Vagina (tissue), 2 donors: ENCODE measurements around the gene MACF1. TPM values are rescaled to one million over a fixed set of nuclear protein-coding genes. Genes with fewer than 3 reads are reported as not detected.

Experiments
- DNase-seq, 2 donors: peaks; one replicate each; pipeline ENCODE4 v3.0.0-alpha.2; 2017; ENCODE audit errors: extremely low spot score in 2 of 2
- H3K27ac ChIP-seq: fragments of 200-600 bp; sonication (generic); one replicate; pipeline ENCODE4 v1.5.1; 2019
- H3K27me3 ChIP-seq: fragments of 200-600 bp; sonication (generic); one replicate; pipeline ENCODE4 v1.5.1; 2019
- H3K36me3 ChIP-seq, 2 donors: fragments of 200-600 bp; sonication (generic); one replicate each; pipeline ENCODE4 v1.5.1; 2017 to 2019
- H3K4me1 ChIP-seq: fragments of 200-600 bp; sonication (generic); one replicate; pipeline ENCODE4 v1.5.1; 2019
- H3K4me3 ChIP-seq, 2 donors: fragments of 200-600 bp; sonication (generic); 1 replicate in 1 of 2; 2 replicates in 1 of 2; pipeline ENCODE4 v1.5.1; 2016 to 2019
- H3K9me3 ChIP-seq: fragments of 200-600 bp; sonication (generic); one replicate; pipeline ENCODE4 v1.5.1; 2019
- POLR2A ChIP-seq, 2 donors: fragments of 450-650 bp; IDR thresholded peaks; one replicate each; pipeline ENCODE4 v1.6.1; 2017; ENCODE audit warnings: antibody characterized with exemption in 2 of 2, mild to moderate bottlenecking in 2 of 2, moderate library complexity in 2 of 2
- POLR2AphosphoS5 ChIP-seq, 2 donors: sonication (generic); formaldehyde crosslinking; IDR thresholded peaks; one replicate each; pipeline ENCODE4 v1.9.0; 2017; ENCODE audit warnings: antibody characterized with exemption in 2 of 2, mild to moderate bottlenecking in 2 of 2, low read depth in 1 of 2; ENCODE audit not compliant: insufficient read depth in 1 of 2
- intact Hi-C: fragments of 100-400 bp; cut with DNase I; formaldehyde crosslinking; loops from one replicate; pipeline ENCODE4 v1.15.1; 2023
- total RNA-seq: library from RNA; depleted of rRNA; stranded (reverse); fragments of >200 nt; gene quantifications from one replicate; pipeline ENCODE4 v1.2.3, GENCODE V29; 2016
- TF ChIP-seq, protein P1 (sequence below), 3 experiments: fragments of 450-650 bp in 2 of 3; fragments of 200-600 bp in 1 of 3; sonication (generic) in 1 of 3; IDR thresholded peaks; one replicate each; pipeline ENCODE4 v1.5.1; 2017 to 2019; ENCODE audit warnings: antibody characterized with exemption in 3 of 3, mild to moderate bottlenecking in 2 of 3, moderate library complexity in 2 of 3

MACF1 gene
- total RNA-seq, 1 donor from 2014 or later = 291 TPM

- Histone ChIP-seq H3K4me1 (no peaks in the 10 kb centered on the region), H3K9me3 (no peaks in the 10 kb centered on the region), H3K27me3 (no peaks in the 10 kb centered on the region), H3K4me3 (no peak overlapping the region), H3K36me3 (peaks cover 4 to 84% of the 10 kb centered on the region in 2 donors), H3K27ac (no peak overlapping the region)
- TF ChIP-seq POLR2A (IDR thresholded peaks at IDR 0.05) (no peak), POLR2AphosphoS5 (IDR thresholded peaks at IDR 0.05; ENCODE audit: insufficient read depth in 1 of 2, low read depth in 1 of 2) (no peak)
- TF ChIP-seq, protein P1, sequence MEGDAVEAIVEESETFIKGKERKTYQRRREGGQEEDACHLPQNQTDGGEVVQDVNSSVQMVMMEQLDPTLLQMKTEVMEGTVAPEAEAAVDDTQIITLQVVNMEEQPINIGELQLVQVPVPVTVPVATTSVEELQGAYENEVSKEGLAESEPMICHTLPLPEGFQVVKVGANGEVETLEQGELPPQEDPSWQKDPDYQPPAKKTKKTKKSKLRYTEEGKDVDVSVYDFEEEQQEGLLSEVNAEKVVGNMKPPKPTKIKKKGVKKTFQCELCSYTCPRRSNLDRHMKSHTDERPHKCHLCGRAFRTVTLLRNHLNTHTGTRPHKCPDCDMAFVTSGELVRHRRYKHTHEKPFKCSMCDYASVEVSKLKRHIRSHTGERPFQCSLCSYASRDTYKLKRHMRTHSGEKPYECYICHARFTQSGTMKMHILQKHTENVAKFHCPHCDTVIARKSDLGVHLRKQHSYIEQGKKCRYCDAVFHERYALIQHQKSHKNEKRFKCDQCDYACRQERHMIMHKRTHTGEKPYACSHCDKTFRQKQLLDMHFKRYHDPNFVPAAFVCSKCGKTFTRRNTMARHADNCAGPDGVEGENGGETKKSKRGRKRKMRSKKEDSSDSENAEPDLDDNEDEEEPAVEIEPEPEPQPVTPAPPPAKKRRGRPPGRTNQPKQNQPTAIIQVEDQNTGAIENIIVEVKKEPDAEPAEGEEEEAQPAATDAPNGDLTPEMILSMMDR (IDR thresholded peaks at IDR 0.05) = no peak
- intact Hi-C loops = no loop called here
- DNase-seq = no peak
Measured at GRCh38 chr1:39322431-39322830, 117.9 kb downstream of the MACF1 start.

DNA sequence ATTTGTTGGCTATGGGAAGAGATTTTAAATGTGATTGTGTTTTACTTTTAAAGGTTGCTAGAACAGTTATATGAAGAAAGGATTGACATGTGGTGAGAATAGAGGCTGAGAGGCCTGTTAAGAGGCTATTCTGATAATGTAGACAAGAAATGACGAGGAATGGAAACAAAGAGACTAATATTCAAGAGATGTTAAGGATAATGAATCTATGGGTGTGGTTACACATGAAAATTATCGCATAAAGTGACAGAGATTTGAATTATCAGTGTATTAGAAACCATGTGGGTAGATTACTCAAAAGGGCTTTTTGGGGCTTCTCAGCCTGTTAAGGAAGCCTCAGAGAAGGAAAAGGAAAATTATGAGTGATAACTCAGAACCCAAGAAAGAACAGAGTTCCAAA lies 120.4 kb downstream of the MACF1 start:
- Histone ChIP-seq H3K27me3 (no peaks in the 10 kb centered on the region), H3K9me3 (no peaks in the 10 kb centered on the region), H3K36me3 (peaks cover 0 to 73% of the 10 kb centered on the region in 2 donors), H3K4me3 (no peak overlapping the region), H3K4me1 (no peaks in the 10 kb centered on the region), H3K27ac (no peak overlapping the region)
- no peak for DNase-seq
- intact Hi-C loops = no loop called here
- TF ChIP-seq POLR2A (IDR thresholded peaks at IDR 0.05) (no peak), POLR2AphosphoS5 (IDR thresholded peaks at IDR 0.05; ENCODE audit: insufficient read depth in 1 of 2, low read depth in 1 of 2) (no peak)
- TF ChIP-seq, protein P1 (IDR thresholded peaks at IDR 0.05) = no peak

GRCh38 chr1:39326836-39327235 lies 122.3 kb downstream of the MACF1 start:
- DNase-seq = no peak
- peaks cover 0 to 67% of the 10 kb centered on the region in 2 donors for H3K36me3 ChIP-seq
- H3K27ac ChIP-seq = no peak overlapping the region
- no peaks in the 10 kb centered on the region for H3K27me3 ChIP-seq
- H3K9me3 ChIP-seq = no peaks in the 10 kb centered on the region
- TF ChIP-seq POLR2AphosphoS5 (IDR thresholded peaks at IDR 0.05; ENCODE audit: insufficient read depth in 1 of 2, low read depth in 1 of 2) (no peak), POLR2A (IDR thresholded peaks at IDR 0.05) (no peak)
- TF ChIP-seq, protein P1 (IDR thresholded peaks at IDR 0.05) = no peak
- no peak overlapping the region for H3K4me3 ChIP-seq
- H3K4me1 ChIP-seq = no peaks in the 10 kb centered on the region
- intact Hi-C loops = no loop called here

DNA sequence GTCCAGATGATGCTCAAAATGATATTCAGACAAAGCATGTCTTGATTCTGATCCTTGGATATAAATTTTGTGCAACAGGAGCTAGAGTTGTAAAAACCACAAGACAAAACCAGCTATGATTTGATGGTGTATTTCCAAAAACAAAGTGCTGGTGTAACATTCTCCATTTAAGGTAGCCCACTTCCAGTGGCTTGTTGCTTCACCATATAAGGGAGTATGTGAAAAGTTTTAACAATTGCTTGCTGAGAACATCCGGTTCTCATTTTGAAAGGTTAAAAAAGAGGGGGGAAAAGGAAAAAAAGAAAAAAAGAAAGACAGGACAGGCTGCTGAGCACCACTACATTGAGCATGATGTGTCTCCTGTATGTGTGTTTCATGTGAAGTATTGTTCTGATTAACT lies 123.6 kb downstream of the MACF1 start:
- Histone ChIP-seq H3K27me3 (no peaks in the 10 kb centered on the region), H3K4me3 (no peak overlapping the region), H3K9me3 (no peaks in the 10 kb centered on the region), H3K27ac (peak overlapping the region; percentile 3), H3K36me3 (peaks cover 0 to 65% of the 10 kb centered on the region in 2 donors), H3K4me1 (no peaks in the 10 kb centered on the region)
- intact Hi-C loops = no loop called here
- no peak for DNase-seq
- TF ChIP-seq POLR2A (IDR thresholded peaks at IDR 0.05) (no peak), POLR2AphosphoS5 (IDR thresholded peaks at IDR 0.05; ENCODE audit: insufficient read depth in 1 of 2, low read depth in 1 of 2) (no peak)
- TF ChIP-seq, protein P1 (IDR thresholded peaks at IDR 0.05) = no peak

DNA sequence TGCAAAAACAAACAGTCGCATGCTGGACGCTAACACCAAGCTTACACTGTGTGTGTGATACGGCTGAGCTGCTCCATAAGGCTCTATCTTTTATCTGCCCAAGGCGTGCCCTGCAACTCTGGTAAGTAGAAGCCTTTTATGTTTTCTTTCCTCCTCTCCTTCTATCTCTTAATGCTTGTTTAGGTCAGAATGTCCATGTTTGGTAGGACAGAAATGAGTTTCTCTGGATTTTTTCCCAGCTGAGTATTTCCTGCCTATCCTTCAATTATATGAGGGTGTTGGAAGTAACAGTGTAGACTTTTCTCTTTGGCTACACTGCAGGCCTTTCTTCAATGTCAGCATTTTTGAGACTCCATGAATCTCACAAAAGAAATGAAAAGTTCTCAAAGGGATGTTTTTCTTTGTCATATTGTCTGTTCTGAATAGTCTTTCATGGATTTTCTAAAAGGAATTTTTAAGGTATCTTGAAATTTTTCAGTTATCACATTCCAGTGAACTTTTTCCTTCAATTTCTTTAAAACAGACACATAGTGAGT lies 124.2 kb downstream of the MACF1 start:
- no peak for DNase-seq
- TF ChIP-seq POLR2AphosphoS5 (IDR thresholded peaks at IDR 0.05; ENCODE audit: insufficient read depth in 1 of 2, low read depth in 1 of 2) = no peak
- TF ChIP-seq POLR2A (IDR thresholded peaks at IDR 0.05) = no peak
- TF ChIP-seq, protein P1 (IDR thresholded peaks at IDR 0.05) = no peak
- intact Hi-C loops = no loop called here
- peaks cover 0 to 66% of the 10 kb centered on the region in 2 donors for H3K36me3 ChIP-seq
- peak overlapping the region; percentile 3 for H3K27ac ChIP-seq
- no peaks in the 10 kb centered on the region for H3K4me1 ChIP-seq
- no peaks in the 10 kb centered on the region for H3K9me3 ChIP-seq
- H3K27me3 ChIP-seq = no peaks in the 10 kb centered on the region
- H3K4me3 ChIP-seq = no peak overlapping the region
